ENCODE results near the gene OR51F2.

- TF ChIP-seq ZBTB10 (tag by site-specific recombination; IDR thresholded peaks at IDR 0.05) (no peak), CTCF (tag by site-specific recombination; IDR thresholded peaks at IDR 0.05) (no peak), ZNF132 (tag by site-specific recombination; IDR thresholded peaks at IDR 0.05; ENCODE audit: borderline replicate concordance) (no peak), ZXDB (tag by site-specific recombination; IDR thresholded peaks at IDR 0.05) (no peak), ZNF274 (IDR thresholded peaks at IDR 0.05; ENCODE audit: low read length) (no peak), ZNF274 (tag by site-specific recombination; IDR thresholded peaks at IDR 0.05; ENCODE audit: borderline replicate concordance) (no peak), ZNF670 (tag by site-specific recombination; IDR thresholded peaks at IDR 0.05; ENCODE audit: low read depth) (no peak), ZNF140 (tag by site-specific recombination; IDR thresholded peaks at IDR 0.05) (no peak), ZSCAN18 (tag by site-specific recombination; IDR thresholded peaks at IDR 0.05) (no peak)
- TF ChIP-seq, protein P1, sequence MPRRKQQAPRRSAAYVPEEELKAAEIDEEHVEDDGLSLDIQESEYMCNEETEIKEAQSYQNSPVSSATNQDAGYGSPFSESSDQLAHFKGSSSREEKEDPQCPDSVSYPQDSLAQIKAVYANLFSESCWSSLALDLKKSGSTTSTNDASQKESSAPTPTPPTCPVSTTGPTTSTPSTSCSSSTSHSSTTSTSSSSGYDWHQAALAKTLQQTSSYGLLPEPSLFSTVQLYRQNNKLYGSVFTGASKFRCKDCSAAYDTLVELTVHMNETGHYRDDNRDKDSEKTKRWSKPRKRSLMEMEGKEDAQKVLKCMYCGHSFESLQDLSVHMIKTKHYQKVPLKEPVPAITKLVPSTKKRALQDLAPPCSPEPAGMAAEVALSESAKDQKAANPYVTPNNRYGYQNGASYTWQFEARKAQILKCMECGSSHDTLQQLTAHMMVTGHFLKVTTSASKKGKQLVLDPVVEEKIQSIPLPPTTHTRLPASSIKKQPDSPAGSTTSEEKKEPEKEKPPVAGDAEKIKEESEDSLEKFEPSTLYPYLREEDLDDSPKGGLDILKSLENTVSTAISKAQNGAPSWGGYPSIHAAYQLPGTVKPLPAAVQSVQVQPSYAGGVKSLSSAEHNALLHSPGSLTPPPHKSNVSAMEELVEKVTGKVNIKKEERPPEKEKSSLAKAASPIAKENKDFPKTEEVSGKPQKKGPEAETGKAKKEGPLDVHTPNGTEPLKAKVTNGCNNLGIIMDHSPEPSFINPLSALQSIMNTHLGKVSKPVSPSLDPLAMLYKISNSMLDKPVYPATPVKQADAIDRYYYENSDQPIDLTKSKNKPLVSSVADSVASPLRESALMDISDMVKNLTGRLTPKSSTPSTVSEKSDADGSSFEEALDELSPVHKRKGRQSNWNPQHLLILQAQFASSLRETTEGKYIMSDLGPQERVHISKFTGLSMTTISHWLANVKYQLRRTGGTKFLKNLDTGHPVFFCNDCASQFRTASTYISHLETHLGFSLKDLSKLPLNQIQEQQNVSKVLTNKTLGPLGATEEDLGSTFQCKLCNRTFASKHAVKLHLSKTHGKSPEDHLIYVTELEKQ (tag by site-specific recombination; IDR thresholded peaks at IDR 0.05; ENCODE audit: borderline replicate concordance): no peak
- TF ChIP-seq, protein P2, sequence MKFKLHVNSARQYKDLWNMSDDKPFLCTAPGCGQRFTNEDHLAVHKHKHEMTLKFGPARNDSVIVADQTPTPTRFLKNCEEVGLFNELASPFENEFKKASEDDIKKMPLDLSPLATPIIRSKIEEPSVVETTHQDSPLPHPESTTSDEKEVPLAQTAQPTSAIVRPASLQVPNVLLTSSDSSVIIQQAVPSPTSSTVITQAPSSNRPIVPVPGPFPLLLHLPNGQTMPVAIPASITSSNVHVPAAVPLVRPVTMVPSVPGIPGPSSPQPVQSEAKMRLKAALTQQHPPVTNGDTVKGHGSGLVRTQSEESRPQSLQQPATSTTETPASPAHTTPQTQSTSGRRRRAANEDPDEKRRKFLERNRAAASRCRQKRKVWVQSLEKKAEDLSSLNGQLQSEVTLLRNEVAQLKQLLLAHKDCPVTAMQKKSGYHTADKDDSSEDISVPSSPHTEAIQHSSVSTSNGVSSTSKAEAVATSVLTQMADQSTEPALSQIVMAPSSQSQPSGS (tag by site-specific recombination; IDR thresholded peaks at IDR 0.05; ENCODE audit: low read depth): no peak
Observed at GRCh38 chr11:4862447-4863236, 41.5 kb downstream of the OR51F2 start.
